ENCODE results near the gene DTX3.

DNA sequence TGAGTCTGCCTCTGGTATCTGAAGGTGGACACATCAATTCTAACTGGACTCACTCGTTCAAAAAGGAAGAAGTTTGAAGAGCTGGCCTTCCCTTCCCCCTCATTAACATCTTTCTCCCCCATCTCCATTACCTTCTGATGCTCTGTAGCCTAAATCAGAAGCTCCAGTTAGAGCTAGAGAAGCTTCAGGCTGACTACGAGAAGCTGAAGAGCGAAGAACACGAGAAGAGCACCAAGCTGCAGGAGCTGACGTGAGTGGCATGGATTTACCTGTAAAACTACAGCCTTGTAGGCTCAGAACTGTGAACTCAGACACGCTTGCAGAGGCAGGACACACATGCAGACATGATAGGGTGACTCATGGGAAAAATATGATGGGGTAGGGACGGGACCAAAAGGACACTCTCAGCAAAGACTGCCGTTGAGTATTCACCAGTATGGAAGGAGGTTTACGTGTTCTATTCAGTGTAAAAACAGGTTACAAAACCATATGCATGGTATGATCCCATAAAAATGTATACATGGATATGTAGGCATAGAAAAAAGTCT is 27.9 kb upstream of the DTX3 start:
- TF ChIP-seq, protein P1, sequence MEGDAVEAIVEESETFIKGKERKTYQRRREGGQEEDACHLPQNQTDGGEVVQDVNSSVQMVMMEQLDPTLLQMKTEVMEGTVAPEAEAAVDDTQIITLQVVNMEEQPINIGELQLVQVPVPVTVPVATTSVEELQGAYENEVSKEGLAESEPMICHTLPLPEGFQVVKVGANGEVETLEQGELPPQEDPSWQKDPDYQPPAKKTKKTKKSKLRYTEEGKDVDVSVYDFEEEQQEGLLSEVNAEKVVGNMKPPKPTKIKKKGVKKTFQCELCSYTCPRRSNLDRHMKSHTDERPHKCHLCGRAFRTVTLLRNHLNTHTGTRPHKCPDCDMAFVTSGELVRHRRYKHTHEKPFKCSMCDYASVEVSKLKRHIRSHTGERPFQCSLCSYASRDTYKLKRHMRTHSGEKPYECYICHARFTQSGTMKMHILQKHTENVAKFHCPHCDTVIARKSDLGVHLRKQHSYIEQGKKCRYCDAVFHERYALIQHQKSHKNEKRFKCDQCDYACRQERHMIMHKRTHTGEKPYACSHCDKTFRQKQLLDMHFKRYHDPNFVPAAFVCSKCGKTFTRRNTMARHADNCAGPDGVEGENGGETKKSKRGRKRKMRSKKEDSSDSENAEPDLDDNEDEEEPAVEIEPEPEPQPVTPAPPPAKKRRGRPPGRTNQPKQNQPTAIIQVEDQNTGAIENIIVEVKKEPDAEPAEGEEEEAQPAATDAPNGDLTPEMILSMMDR (conservative IDR thresholded peaks at IDR 0.05): no peak
- no peak for TF ChIP-seq EZH2 (IDR thresholded peaks at IDR 0.05; ENCODE audit: low read depth)

Measured in PC-9 (cell line).